UCSD-AML1 (cell line): ENCODE data around the gene CDH9.
"Not testable (repeated sequence)": the region's sequence is repeated elsewhere in the genome, so short reads cannot be mapped to it uniquely, and the experiment has no call there.

ENCODE experiments used
- DNase-seq: peaks from one replicate; lab custom pipeline; 2025; ENCODE audit not compliant: unreplicated experiment; lab: John Stamatoyannopoulos, UW

The CDH9 gene

DNA sequence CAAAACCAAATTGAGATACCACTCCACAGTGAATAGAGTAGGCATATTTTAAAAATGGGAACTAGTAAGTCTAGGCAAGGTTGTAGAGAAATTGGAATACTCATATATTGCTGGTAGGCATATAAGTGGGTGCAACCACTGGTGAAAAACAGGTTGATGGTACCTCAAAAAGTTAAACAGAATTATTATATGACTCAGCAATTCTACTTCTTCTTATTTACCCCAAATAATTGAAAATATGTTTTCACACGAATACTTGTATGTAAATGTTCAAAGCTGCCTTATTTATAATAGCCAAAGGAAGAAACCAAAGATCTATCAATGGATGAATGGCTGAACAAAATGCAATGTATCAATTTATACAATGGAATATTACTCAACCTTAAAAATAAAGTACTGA, 79.1 kb downstream of the CDH9 start:
- DNase-seq: no peak

DNA sequence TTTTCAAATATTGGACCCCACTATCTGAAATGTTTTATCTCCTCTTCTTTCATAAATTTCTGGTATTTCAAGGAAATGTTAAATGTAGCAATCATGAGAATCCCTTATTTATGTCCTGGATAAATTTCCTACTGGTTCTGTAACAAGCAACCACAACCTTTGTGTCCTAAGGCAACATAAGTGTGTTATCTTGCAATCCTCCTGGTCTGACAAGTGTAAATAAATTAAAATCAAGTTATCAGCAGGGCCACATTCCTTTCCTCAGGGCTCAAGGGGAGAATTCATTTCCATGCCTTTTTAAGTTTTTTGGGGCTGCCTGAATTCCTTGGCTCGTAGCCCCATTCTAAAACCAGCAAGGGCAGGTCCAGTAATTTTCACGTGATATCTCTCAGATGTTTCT, 83.2 kb downstream of the CDH9 start:
- no peak for DNase-seq

DNA sequence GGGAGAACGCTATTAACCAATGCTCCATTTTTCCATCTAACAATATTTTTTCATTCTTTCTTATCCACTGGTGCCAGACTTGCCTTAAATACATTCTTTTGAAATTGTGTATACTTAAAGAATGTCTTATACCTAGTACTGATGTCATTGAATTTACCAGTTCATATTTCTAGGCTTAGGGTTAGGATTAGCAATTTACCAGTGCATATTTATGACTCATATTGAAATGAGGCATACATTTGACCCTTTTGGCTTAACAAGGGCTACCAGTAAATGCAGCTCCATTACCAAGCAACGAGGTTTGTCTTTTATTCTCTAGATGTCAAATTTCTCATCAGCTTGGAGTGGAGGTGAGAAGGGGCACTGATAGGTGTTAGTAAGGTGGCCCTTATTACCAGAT, 89.5 kb downstream of the CDH9 start:
- no peak for DNase-seq

DNA sequence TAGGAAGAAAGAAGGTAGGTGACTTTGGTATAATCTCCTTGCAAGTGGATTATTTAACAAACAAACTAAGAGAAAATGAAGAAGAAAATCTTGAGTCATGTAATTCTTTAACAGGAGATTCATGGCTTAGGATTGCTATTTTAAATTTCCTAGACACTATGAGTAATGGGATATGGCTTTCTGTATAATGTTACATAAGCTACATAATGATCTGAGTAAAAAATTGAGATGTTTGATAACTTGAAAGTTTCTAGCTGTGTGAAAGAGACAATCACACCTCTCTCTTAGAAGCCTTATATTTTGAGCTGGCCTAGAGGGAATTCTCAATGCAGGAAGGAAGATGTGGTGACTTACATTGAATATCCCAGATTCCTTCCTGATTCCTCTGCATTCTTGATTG, 92.5 kb downstream of the CDH9 start:
- no peak for DNase-seq

DNA sequence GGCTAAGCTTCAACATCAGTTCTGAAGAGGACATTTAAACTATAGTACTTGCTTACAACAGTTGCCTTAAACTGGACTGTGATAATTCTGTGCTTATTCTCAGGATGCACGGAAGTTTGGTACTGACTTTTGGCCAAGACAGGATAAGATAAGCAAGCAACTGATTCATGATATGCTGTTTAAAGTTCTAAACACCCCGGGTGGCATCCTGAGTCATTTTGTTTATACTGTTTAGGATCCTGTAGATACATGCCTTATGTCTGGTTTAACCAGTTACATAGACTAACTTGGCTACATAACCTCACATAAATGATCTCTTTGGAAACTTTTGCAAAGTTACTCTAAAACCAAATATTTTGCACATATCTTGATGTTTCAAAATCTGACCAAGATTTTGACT, 95.9 kb downstream of the CDH9 start:
- DNase-seq: no peak

DNA sequence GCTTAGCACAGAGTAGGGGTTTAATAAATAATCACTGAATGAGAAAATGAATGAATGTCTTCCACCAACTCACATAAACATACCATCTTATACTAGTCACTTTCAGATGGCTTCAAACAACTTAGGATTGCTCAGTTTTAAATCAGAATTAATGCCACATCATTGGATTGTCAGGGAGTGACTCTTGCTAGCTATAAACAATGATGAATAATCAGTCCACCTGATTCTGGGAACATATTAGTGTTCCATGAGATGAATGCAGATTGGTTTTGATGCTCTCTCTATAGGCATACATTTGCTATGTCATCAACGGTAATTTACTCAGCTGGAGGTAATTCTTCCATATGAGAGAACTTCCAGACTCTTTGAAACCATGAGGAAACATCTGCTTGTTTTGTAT, 97.4 kb downstream of the CDH9 start:
- no peak for DNase-seq

DNA sequence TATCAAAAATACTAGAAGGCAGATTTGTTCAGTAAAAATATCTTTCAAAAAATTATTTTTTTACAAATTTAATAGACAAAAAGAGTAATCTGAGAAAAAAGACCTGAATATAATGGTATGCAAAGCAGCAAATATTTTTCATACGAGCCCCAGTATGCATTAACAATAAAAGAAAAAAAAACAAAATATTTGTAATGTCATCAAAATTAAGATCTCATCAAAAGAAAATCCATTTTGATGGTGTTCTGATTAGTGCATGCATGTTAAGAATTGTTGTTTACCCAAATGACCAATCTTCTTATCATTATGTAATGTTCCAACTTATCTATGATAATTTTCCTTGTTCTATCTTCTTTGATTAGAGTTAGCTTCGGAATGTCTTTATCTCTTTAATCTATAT, 106.1 kb downstream of the CDH9 start:
- no peak for DNase-seq

DNA sequence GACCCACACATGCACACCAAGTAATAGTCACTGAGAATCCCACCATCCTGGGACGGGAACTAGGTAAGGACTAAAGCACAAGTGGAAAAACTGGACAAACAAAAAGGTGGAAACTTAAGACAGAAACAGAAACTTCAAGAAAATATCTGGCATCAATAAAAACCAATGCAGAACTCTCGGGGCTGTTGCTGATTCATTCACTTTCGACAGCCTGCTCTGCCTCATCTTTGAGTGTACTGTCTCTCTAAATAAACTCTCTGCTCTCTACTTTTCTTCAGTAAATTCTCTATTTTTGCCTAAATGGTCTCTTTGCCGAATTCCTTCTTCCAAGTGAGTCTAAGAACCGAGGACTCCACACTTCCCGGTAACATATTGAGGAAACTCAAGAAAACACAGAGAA, 116.9 kb downstream of the CDH9 start:
- no peak for DNase-seq

DNA sequence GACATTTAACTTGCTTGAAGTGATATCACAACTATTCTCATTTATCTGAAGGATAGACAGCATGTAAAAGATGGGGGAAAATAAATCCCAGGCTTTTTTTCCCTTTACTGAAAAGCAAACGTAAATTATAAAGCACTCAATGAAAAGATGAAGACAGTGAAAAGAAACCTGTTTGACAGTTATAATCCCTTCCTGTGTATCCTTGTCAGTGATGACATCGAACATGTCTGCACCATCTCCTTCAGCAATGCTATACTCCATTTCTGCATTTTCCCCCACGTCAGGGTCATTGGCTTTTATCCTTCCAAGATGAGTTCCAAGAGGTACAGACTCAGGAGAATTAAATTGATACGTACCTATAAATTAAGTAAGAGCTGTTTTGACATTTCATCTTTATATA, 134.9 kb downstream of the CDH9 start:
- no peak for DNase-seq

DNA sequence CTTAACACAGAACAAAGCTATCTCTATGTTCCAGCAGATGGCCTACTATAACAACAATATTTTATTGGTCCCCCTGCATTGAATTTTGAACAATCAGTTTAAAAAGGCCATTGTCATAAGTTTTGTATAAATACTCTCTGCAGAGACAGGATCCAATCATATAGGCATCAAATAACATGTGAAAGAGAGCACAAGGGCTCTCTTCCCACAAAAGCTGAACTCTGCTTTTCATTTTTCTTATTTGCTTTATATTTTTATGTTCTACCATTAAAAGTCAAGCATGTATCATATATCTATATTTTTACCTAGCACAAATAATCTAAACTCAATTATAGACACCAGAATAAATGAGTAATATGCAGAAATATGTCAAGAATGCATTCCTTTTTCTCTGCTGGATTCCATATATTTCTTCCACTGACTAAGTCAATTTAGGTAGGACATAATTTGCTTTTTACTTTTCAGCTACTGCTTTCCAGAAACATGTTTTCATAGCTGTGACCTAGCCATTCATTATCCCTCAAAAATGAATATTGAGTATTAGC, 143.6 kb downstream of the CDH9 start:
- DNase-seq: no peak

DNA sequence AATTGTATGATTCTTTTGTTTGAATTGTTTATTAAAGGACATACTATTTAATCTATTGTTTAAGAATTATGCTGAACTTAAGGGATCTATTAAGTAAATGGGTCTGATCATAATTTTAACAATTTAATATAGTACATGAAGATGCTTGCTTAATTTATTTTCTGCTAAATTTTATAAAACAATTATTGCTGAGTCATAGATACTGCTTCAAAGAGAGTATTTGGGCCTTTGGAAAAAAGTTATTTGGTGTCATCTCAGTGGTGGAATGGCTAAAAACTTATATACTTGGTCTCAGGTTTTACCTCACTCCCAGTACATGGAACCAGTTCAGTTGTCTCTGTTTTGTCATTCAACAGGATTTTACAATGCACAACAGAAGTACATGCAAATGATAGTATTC, 145.3 kb downstream of the CDH9 start:
- no peak for DNase-seq

DNA sequence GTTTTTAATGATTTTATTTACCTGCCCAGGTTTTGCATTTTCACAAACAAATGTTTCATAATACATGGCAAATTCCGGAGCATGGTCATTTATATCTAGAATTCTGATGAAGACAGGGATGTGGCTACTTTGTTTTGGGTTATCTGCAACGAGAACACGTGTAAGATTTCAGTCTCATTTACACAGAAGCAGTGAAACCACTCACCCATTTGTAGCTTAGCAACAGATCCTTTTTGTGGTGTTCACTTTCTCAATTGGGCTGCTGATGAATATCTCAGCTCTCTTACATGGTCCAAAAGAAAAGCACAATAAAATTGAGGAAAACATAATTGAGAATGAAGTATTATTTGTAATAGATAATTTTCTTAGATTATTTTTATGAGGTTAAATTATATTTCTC, 148.6 kb downstream of the CDH9 start:
- no peak for DNase-seq

DNA sequence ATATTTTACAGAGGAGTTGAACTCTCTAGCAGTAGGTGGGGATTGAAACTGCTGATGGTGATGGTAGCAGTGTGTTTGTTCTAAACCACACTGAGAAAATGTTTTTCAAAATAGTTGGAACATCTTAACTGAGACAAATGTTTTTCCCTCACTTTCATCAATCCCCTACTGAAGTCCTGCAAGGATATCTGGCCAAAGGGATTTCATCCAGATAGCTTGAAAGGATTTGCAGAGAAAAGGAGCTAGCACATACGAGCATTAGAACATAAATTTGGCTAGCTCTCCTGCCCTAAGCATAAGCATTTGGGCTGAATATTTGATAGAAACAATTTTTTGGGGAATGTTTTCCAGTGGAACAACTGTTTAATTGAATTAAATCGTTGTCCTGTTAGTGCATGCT, 153.9 kb downstream of the CDH9 start:
- no peak for DNase-seq

DNA sequence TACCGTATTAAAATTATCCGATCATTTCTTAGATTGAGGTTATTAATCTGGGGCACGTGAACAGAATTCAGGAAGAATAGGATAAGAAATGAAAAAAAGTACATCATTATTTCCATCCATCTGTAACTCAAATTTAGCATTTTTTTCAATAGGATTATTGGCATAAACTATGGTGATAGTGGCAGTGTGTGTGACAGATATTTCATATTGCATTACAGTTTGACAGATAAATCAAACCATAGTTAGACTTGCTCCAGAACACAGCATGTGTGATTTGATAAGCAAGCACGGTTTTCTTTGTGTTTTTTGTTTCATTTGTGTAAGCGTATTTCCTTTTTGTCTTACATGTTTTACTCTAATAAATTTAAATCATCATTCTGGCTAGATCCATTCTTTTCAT, 155.0 kb downstream of the CDH9 start:
- no peak for DNase-seq

DNA sequence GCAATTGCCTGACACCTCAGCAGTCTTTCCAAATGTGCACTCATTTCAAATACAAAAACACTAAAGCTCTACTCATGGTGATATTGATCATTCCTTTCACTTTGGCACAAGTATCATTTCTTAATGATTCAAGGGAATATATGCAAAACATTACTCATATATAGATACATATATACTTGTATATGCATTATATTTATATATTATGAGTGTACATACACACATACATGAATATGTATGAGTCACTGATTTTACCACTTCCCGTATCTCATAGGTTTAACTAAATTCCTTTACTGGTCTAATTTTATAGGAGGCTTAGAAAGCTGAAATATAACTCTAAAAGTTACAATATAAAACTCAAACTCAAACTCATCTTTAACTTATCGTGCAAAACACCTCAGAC, 156.5 kb downstream of the CDH9 start:
- DNase-seq: no peak

DNA sequence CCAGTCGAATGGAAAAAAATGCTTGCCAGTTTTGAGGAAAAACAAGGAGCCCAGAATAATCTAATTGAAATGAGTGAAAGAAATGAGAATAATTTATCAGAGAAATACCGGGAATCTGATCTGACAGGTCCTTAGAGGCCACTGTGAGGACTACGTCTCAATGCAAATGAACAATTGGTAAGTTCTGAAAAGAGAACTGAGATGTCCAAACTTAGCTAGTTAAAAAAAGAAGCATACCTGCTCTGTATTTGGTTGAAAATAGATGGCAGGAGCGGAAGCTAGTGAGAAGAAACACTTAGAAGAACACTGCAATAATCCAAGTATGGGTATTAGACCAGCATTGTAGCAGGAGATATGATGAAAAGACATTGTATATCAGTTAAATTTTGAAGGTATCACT, 161.2 kb downstream of the CDH9 start:
- DNase-seq: no peak

DNA sequence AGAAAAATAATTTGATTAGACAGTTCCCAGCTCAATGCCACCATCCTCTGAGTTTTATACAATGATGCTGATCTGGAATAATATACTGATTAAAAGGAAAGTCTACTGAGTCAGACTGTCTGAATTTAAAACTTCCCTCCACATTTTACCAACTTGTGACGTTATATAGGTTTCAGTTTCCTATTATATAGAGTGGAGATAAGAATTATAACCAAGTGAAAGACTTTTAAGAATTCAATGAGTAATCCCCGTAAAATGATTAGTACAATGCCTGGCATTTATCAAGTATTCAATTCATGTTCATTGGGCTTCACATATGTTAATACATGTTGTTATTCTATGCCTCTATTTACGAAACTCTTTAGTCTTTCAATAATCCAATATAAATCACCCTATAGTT, 166.0 kb downstream of the CDH9 start:
- DNase-seq: no peak

DNA sequence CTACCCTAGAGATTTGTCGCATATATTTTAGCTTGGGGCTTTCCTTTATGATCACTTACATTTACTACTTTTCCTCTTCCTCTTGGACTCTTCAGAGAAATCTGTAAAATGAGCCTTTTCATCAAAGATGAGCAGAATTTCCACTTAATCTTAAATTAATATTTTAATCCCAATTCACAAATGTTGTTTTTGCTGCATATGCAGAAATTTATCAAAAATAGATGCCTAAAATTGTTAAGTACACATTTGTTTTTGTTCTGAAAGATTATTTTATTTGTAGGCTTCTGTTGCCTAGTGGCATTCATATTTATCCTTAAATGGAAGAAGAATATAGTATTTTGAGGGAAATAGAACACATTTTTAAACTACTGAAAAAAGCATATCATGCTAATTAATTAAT, 168.6 kb downstream of the CDH9 start:
- no peak for DNase-seq

DNA sequence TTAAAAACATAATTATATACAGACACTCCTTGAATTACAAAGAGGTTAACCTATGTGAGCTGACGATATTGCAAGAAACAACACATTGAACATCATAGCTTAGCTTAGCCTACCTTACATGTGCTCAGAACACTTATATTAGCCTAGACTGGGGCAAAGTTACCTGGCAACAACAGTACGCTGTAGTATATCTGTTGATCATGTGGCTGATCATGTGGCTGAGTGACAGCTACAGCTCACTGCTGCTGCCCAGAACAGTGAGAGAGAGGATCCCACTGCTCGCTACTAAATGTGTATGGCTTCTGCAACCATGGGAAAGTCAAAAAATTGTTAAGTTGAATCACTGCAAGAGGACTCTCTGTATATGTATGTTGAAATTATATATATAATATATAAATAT, 169.9 kb downstream of the CDH9 start:
- no peak for DNase-seq

DNA sequence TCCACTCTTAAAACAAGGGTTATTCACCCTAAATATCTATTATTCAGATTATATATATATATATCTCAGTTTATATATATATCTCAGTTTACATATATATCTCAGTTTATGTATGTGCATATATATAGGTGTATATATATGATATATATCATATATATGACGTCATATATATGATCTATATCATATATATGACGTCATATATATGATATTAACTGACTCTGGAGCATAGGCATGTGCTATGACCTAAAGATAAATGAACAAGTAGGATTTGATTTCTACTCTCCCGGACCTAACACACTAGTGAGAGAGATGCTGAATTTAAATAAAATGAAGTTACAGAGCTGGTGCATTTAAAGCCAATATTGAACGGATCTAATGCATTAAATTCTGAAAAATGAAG, 174.3 kb downstream of the CDH9 start:
- DNase-seq: no peak

DNA sequence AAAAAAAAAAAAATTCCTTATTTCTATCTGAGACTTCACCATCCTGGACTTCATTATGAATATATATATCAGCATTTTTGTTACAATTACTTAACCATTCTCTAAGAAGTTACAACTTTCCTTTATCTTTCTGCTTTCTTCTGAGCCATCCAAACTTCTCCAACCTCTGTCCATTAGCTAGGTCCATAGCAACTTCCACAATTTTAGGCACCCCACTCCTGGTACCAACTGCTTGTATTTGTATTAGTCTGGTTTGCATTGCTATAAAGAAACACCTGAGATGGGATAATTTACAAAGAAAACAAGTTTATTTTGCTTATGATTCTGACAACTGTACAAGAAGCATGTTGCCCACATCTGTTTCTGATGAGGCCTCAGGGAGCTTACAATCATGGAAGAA, 182.1 kb downstream of the CDH9 start:
- DNase-seq: no peak

DNA sequence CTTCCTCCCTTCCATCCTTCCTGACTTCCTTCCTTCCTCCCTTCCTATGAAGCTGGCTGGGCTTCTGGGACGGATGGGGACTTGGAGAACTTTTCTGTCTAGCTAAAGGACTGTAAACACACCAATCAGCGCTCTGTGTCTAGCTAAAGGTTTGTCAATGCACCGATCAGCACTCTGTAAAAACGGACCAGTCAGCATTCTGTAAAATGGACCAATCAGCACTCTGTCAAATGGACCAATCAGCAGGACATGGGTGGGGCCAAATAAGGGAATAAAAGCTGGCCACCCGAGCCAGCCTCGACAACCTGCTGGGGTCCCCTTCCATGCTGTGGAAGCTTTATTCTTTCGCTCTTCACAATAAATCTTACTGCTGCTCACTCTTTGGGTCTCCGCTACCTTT, 185.9 kb downstream of the CDH9 start:
- not testable (repeated sequence) for DNase-seq

DNA sequence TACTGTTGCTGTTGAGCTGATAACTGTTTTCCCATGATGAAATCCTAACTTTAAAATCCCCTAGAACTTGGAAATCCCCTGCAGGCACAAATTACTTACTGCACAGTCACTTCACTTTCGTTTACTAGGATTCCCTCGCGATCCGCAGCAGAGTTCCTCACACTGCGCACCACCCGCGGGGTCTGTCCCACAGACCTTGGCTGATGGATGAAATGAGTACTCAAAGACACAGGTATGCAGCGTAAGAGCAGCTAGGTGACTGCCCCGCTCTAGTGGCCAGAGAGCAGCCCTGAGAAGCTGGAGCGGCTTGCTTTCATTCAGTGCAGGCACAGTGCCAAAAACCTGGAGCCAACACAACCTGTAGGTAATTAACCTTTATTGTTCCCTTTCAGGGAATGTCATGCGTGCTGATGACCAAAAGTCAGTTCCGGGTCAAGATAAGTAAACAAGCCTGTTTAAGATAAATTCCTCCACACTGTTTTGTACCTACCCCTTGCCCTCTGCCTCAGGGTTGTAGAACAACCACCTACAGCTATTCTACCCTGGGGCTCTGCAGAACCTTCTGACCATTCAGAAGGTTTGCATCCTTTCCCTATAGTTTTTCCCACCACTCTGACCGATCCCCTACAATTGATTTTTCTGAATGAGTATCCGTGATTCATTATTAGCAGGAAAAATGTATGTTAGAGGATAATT, 191.2 kb downstream of the CDH9 start:
- DNase-seq: peak; percentile 2
